GM13976 (cell line): ENCODE results near the gene ACO1.

Experiments used
- DNase-seq: peaks from one replicate; pipeline ENCODE4 v3.0.0; 2012; ENCODE audit warnings: low spot score
- CTCF ChIP-seq: IDR thresholded peaks from 2 replicates; pipeline ENCODE4 v1.5.1; 2012; ENCODE audit warnings: borderline replicate concordance, mild to moderate bottlenecking; ENCODE audit not compliant: insufficient read depth; ENCODE audit errors: extremely low read depth, missing control alignments, control extremely low read depth
- in situ Hi-C: fragments of 300-500 bp; cut with MboI; formaldehyde crosslinking; loops from one replicate; pipeline ENCODE4 v1.12.0; 2022; ENCODE audit warnings: low sequenced_read_pairs, mixed read lengths, inconsistent platforms; ENCODE audit not compliant: unreplicated experiment

Gene ACO1

GRCh38 chr9:32424616-32425015 is 40.2 kb downstream of the ACO1 start:
- in situ Hi-C loops: no loop called here
- no peak for DNase-seq

GRCh38 chr9:32426278-32426939 is 42.0 kb downstream of the ACO1 start:
- no peak for TF ChIP-seq CTCF
- no peak for DNase-seq
- in situ Hi-C loops: no loop called here

More at GRCh38 chr9:32424616-32425015, 40.2 kb downstream of the ACO1 start:
- TF ChIP-seq CTCF: no peak

- no peak for TF ChIP-seq CTCF
- in situ Hi-C loops: no loop called here
- DNase-seq: no peak
Observed at GRCh38 chr9:32427111-32427873, 42.8 kb downstream of the ACO1 start.

- no peak for TF ChIP-seq CTCF
- DNase-seq: no peak
- in situ Hi-C loops: no loop called here
Observed at GRCh38 chr9:32430720-32431119, 46.3 kb downstream of the ACO1 start.

- in situ Hi-C loops: no loop called here
Observed at GRCh38 chr9:32431196-32431595, 46.8 kb downstream of the ACO1 start.

GRCh38 chr9:32431940-32432555 is 47.6 kb downstream of the ACO1 start:
- no peak for TF ChIP-seq CTCF
- in situ Hi-C loops: no loop called here
- no peak for DNase-seq

More at GRCh38 chr9:32431196-32431595, 46.8 kb downstream of the ACO1 start:
- DNase-seq: no peak
- TF ChIP-seq CTCF: no peak
